Kidney (tissue), 14 donors: ENCODE measurements around the gene NECTIN1. TPM values are rescaled to one million over a fixed set of nuclear protein-coding genes. Genes with fewer than 3 reads are reported as not detected.

ENCODE experiments used
- DNase-seq, 5 donors: peaks; one replicate each; pipeline ENCODE4 v3.0.0-alpha.2; 2013 to 2020
- FAIRE-seq: peaks from 2 replicates; lab custom pipeline; 2012; peaks lifted over from hg19 to GRCh38; lab: Jason Lieb, UNC
- H3K27ac ChIP-seq, 2 donors: one replicate each; pipeline ENCODE4 v1.7.0; 2013; ENCODE audit warnings: low read depth in 2 of 2, low read length in 2 of 2, inconsistent platforms in 1 of 2
- H3K27me3 ChIP-seq: one replicate; pipeline ENCODE4 v1.7.1; 2013; ENCODE audit warnings: low read length, inconsistent platforms; ENCODE audit not compliant: control insufficient read depth, insufficient read depth
- H3K36me3 ChIP-seq, 3 donors: one replicate each; pipeline versions ENCODE4 v1.7.0 to v1.7.1; 2013; ENCODE audit warnings: low read length in 3 of 3, control low read depth in 1 of 3, inconsistent platforms in 1 of 3; ENCODE audit not compliant: insufficient read depth in 3 of 3, control insufficient read depth in 2 of 3
- H3K4me1 ChIP-seq, 3 donors: one replicate each; pipeline versions ENCODE4 v1.7.0 to v1.7.1; 2013; ENCODE audit warnings: low read length in 3 of 3, inconsistent platforms in 1 of 3, low read depth in 1 of 3; ENCODE audit not compliant: control insufficient read depth in 2 of 3, insufficient read depth in 2 of 3
- H3K4me3 ChIP-seq, 3 donors: one replicate each; pipeline versions ENCODE4 v1.7.0 to v1.8.1; 2013; ENCODE audit warnings: low read length in 3 of 3, control low read depth in 1 of 3, inconsistent platforms in 1 of 3
- H3K9ac ChIP-seq, 3 donors: one replicate each; pipeline versions ENCODE4 v1.7.0 to v1.7.1; 2013; ENCODE audit warnings: low read length in 3 of 3, control low read depth in 1 of 3, inconsistent platforms in 1 of 3
- H3K9me3 ChIP-seq, 3 donors: one replicate each; pipeline versions ENCODE4 v1.7.0 to v1.7.1; 2013; ENCODE audit warnings: low read length in 3 of 3, control low read depth in 1 of 3, inconsistent platforms in 1 of 3; ENCODE audit not compliant: control insufficient read depth in 2 of 3, insufficient read depth in 1 of 3
- intact Hi-C: fragments of 100-400 bp; cut with DNase I; formaldehyde crosslinking; loops from one replicate; pipeline ENCODE4 v1.11.1; 2022
- polyA plus RNA-seq: library from polyadenylated mRNA; stranded (reverse); fragments of 350-450 nt; fragmentation: Illumina TruSeq; extraction: RNeasy Lipid Tissue Mini Kit (QIAGEN cat#74804); gene quantifications from one replicate; pipeline ENCODE4 v1.2.3, GENCODE V29; 2014; ENCODE audit warnings: low read depth, low replicate concordance; ENCODE audit not compliant: insufficient read depth
- total RNA-seq: library from RNA; stranded (reverse); fragmentation: NEBNext Ultra II Directional; extraction: Animal tissue kit (Norgen Biotek cat#: 25700); gene quantifications from one replicate; pipeline ENCODE4 v1.2.1, GENCODE V29; 2021
- TF ChIP-seq, protein P1 (sequence below): IDR thresholded peaks from 3 replicates; pipeline ENCODE4 v1.5.1; 2012; ENCODE audit warnings: mild to moderate bottlenecking, moderate library complexity, borderline replicate concordance; ENCODE audit not compliant: insufficient read depth; ENCODE audit errors: extremely low read depth
- donor health status: control.
- donor health status: control.
- donor health status: control.
- donor health status: control.
- donor health status: control.
- donor health status: DM: yes; HTN: yes; CAD: no.
- donor health status: Normal renal cell carcinoma (clear cell type).

Gene NECTIN1
- total and polyA plus RNA-seq, 2 donors from 2014 or later: 6.0 to 13.2 TPM

DNA sequence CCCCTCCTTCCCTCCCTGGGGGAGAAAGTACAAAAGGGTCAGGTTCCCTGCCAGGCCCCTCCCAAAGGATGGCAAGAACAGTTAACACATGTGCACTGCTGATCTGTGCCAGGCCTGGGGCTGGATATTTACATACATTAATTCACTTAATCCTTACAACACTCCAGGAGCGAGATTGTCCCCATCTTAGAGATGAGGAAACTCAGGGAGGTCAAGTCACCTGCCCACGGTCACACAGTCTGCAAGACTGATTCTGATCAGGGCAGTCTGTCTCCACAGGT lies 36.5 kb downstream of the NECTIN1 start:
- Histone ChIP-seq H3K9ac (no peak overlapping the region), H3K27ac (no peak overlapping the region), H3K36me3 (no peaks in the 10 kb centered on the region), H3K4me3 (no peak overlapping the region), H3K4me1 (peaks cover 0 to 3% (median 0%) of the 10 kb centered on the region in 3 donors), H3K9me3 (no peaks in the 10 kb centered on the region), H3K27me3 (no peaks in the 10 kb centered on the region)
- DNase-seq: no peak
- no peak for FAIRE-seq
- intact Hi-C loops: no loop called here
- TF ChIP-seq, protein P1, sequence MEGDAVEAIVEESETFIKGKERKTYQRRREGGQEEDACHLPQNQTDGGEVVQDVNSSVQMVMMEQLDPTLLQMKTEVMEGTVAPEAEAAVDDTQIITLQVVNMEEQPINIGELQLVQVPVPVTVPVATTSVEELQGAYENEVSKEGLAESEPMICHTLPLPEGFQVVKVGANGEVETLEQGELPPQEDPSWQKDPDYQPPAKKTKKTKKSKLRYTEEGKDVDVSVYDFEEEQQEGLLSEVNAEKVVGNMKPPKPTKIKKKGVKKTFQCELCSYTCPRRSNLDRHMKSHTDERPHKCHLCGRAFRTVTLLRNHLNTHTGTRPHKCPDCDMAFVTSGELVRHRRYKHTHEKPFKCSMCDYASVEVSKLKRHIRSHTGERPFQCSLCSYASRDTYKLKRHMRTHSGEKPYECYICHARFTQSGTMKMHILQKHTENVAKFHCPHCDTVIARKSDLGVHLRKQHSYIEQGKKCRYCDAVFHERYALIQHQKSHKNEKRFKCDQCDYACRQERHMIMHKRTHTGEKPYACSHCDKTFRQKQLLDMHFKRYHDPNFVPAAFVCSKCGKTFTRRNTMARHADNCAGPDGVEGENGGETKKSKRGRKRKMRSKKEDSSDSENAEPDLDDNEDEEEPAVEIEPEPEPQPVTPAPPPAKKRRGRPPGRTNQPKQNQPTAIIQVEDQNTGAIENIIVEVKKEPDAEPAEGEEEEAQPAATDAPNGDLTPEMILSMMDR: no peak

DNA sequence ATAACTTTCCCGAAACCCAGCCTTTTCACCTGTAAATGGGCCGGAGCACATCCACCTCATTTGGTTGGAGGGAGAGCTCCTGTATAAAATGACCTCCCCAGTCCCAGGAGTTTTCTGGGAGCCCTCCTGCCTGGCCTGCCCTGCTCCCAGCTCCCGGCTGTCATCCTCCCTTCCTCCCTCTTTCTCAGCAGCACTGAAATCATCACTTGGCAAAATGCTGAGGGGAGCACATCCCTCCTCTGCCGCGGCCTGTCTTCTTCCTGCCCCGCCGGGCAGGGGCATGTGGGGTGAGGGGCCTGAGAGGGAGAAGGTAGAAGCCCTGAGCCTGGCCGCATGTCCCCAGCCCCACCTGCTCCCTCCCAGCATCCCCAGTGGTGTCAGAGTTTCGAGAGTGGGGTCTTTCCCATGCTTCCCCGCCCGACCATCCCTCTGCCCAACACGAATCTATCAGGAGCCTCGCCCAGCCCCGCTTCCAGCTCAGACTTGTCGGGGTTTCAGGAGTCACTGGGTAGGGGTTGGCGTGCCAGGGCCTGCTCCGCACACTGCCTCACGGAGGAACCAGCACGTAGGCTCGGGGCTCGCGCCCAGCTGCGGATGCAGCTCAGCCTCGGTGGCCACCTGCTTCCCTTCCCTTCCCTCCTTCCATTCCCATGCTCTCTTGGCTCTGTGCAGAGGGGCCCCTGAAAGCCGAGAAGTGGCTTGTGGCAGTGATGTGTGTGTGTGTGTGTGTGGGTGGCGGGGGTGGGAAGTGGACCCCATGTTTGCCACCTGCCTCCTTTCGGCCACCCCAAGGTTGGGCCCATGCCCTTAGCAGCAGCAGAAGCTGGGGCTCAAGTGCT lies 37.1 kb downstream of the NECTIN1 start:
- TF ChIP-seq, protein P1: no peak
- intact Hi-C loops: no loop called here
- DNase-seq: no peak
- no peak for FAIRE-seq
- H3K4me3 ChIP-seq: no peak overlapping the region
- H3K9me3 ChIP-seq: no peaks in the 10 kb centered on the region
- no peaks in the 10 kb centered on the region for H3K27me3 ChIP-seq
- H3K27ac ChIP-seq: no peak overlapping the region
- no peaks in the 10 kb centered on the region for H3K36me3 ChIP-seq
- peaks cover 0 to 3% (median 0%) of the 10 kb centered on the region in 3 donors for H3K4me1 ChIP-seq
- H3K9ac ChIP-seq: no peak overlapping the region

DNA sequence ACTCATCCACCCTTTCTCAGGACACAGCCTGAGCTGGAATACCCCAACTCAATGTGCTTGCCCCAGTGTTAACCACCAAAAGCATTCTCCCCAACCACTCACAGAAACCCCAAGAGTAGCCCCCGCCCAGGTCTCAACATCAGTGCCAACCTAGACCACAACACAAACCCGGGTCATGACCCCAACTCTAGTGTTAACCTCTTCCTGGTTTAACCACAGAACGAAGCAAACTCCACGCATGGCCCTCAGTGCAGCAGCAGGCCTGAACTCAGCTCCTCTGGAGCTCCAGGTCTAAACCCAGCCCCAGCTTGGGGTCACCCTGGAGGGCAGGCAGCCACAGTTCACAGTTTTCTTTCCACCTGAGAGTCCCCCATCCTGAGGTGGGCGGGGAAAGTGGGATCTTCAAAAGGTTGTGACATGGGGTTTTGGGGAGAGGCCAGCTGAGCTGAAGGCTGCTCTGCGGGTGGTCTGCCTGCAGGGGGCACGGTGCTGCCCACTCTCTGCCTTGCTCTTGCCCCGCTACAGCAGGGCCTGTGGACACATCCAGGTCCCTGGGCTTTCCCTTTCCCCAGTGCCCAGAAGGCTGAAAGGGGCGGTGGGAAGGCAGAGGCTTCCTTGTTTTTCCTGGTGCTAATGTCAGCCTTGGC lies 37.9 kb downstream of the NECTIN1 start:
- TF ChIP-seq, protein P1: no peak
- no peaks in the 10 kb centered on the region for H3K27me3 ChIP-seq
- intact Hi-C loops: no loop called here
- FAIRE-seq: no peak
- peaks cover 0 to 3% (median 0%) of the 10 kb centered on the region in 3 donors for H3K4me1 ChIP-seq
- DNase-seq: no peak
- no peaks in the 10 kb centered on the region for H3K36me3 ChIP-seq
- H3K27ac ChIP-seq: no peak overlapping the region
- no peaks in the 10 kb centered on the region for H3K9me3 ChIP-seq
- no peak overlapping the region for H3K9ac ChIP-seq
- no peak overlapping the region for H3K4me3 ChIP-seq
